Suprapubic skin (tissue), 4 donors: ENCODE results near the gene ADAP1. TPM values are rescaled to one million over a fixed set of nuclear protein-coding genes. Genes with fewer than 3 reads are reported as not detected.

Experiments
- DNase-seq, 2 donors: peaks; one replicate each; pipeline ENCODE4 v3.0.0-alpha.2; 2019; ENCODE audit warnings: low spot score in 2 of 2
- H3K27ac ChIP-seq: fragments of 200-600 bp; sonication (generic); one replicate; pipeline ENCODE4 v1.5.1; 2019
- H3K27me3 ChIP-seq: fragments of 200-600 bp; sonication (generic); one replicate; pipeline ENCODE4 v1.5.1; 2019
- H3K36me3 ChIP-seq: fragments of 200-600 bp; sonication (generic); one replicate; pipeline ENCODE4 v1.5.1; 2019
- H3K4me1 ChIP-seq: fragments of 200-600 bp; sonication (generic); one replicate; pipeline ENCODE4 v1.5.1; 2019
- H3K4me3 ChIP-seq: fragments of 200-600 bp; sonication (generic); one replicate; pipeline ENCODE4 v1.5.1; 2019; ENCODE audit warnings: mild to moderate bottlenecking
- H3K9me3 ChIP-seq: fragments of 200-600 bp; sonication (generic); one replicate; pipeline ENCODE4 v1.5.1; 2019
- EP300 ChIP-seq: sonication (generic); formaldehyde crosslinking; IDR thresholded peaks from one replicate; pipeline ENCODE4 v1.6.1; 2017; ENCODE audit warnings: antibody characterized with exemption
- POLR2A ChIP-seq, 2 donors: fragments of 450-650 bp; IDR thresholded peaks; one replicate each; pipeline ENCODE4 v1.6.1; 2017; ENCODE audit warnings: antibody characterized with exemption in 2 of 2, mild to moderate bottlenecking in 2 of 2, moderate library complexity in 2 of 2
- POLR2AphosphoS5 ChIP-seq, 3 donors: sonication (generic); formaldehyde crosslinking; IDR thresholded peaks; one replicate each; pipeline ENCODE4 v1.6.1; 2017; ENCODE audit warnings: antibody characterized with exemption in 3 of 3
- WGBS: methylation state at CpG from one replicate; pipeline ENCODE4 v1.1.5; 2018; 5-methylcytosine and 5-hydroxymethylcytosine counted together
- total RNA-seq, 4 donors: library from RNA; depleted of rRNA; stranded (reverse); fragments of >200 nt; gene quantifications; one replicate each; pipeline ENCODE4 v1.1.0, GENCODE V29; 2016
- TF ChIP-seq, protein P1 (sequence below), 2 donors: fragments of 200-600 bp in 1 of 2; fragments of 450-650 bp in 1 of 2; sonication (generic) in 1 of 2; IDR thresholded peaks; one replicate each; pipeline ENCODE4 v1.5.1; 2016 to 2019; ENCODE audit warnings: antibody characterized with exemption in 2 of 2, mild to moderate bottlenecking in 1 of 2, moderate library complexity in 1 of 2

The ADAP1 gene
- total RNA-seq, 4 donors from 2014 or later: 4.1 to 9.1 (median 6.3) TPM

- TF ChIP-seq POLR2AphosphoS5 (IDR thresholded peaks at IDR 0.05) (no peak), EP300 (no peak), POLR2A (IDR thresholded peaks at IDR 0.05) (no peak)
- TF ChIP-seq, protein P1, sequence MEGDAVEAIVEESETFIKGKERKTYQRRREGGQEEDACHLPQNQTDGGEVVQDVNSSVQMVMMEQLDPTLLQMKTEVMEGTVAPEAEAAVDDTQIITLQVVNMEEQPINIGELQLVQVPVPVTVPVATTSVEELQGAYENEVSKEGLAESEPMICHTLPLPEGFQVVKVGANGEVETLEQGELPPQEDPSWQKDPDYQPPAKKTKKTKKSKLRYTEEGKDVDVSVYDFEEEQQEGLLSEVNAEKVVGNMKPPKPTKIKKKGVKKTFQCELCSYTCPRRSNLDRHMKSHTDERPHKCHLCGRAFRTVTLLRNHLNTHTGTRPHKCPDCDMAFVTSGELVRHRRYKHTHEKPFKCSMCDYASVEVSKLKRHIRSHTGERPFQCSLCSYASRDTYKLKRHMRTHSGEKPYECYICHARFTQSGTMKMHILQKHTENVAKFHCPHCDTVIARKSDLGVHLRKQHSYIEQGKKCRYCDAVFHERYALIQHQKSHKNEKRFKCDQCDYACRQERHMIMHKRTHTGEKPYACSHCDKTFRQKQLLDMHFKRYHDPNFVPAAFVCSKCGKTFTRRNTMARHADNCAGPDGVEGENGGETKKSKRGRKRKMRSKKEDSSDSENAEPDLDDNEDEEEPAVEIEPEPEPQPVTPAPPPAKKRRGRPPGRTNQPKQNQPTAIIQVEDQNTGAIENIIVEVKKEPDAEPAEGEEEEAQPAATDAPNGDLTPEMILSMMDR (IDR thresholded peaks at IDR 0.05): no peak
- peaks cover 22% of the 10 kb centered on the region for H3K4me1 ChIP-seq
- peaks cover 8% of the 10 kb centered on the region for H3K27me3 ChIP-seq
- no peaks in the 10 kb centered on the region for H3K36me3 ChIP-seq
- 80% methylated on average over 31 of the region's 49 CpGs for WGBS
- H3K27ac ChIP-seq: no peak overlapping the region
- no peak for DNase-seq
- H3K9me3 ChIP-seq: no peaks in the 10 kb centered on the region
- no peak overlapping the region for H3K4me3 ChIP-seq
These were observed 47.1 kb downstream of the ADAP1 start for GRCh38 chr7:907158-907980.

- Histone ChIP-seq H3K9me3 (no peaks in the 10 kb centered on the region), H3K4me3 (no peak overlapping the region), H3K36me3 (no peaks in the 10 kb centered on the region), H3K27me3 (peaks cover 8% of the 10 kb centered on the region), H3K27ac (no peak overlapping the region), H3K4me1 (peaks cover 23% of the 10 kb centered on the region)
- WGBS: 61% methylated on average over 7 of the region's 10 CpGs
- DNase-seq: no peak
- TF ChIP-seq POLR2AphosphoS5 (IDR thresholded peaks at IDR 0.05) (no peak), POLR2A (IDR thresholded peaks at IDR 0.05) (no peak), EP300 (no peak)
- TF ChIP-seq, protein P1 (IDR thresholded peaks at IDR 0.05): no peak
These were observed 47.7 kb downstream of the ADAP1 start for GRCh38 chr7:906776-907157.

DNA sequence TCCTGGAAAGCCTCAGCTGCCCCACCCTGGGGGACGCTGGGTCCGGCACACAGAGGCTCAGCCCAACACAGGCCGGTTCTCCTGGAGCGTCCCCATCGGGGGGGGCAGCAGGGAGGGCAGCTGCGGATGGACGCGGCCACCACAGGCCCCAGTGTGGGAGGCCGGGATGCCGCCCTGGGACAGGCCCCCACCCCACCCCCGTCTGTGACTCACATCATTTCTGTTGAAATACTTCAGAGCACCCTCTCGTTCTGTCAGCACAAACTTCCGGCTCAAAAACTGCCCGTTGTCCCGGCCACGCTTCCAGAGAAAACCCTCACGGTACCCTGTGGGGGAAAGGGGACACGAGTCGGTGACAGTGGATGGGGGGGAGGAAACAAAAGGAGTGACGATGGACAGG is 49.6 kb downstream of the ADAP1 start:
- TF ChIP-seq EP300 (no peak), POLR2A (IDR thresholded peaks at IDR 0.05) (no peak), POLR2AphosphoS5 (IDR thresholded peaks at IDR 0.05) (no peak)
- TF ChIP-seq, protein P1 (IDR thresholded peaks at IDR 0.05): no peak
- Histone ChIP-seq H3K27ac (no peak overlapping the region), H3K9me3 (no peaks in the 10 kb centered on the region), H3K27me3 (peaks cover 8% of the 10 kb centered on the region), H3K36me3 (no peaks in the 10 kb centered on the region), H3K4me3 (peak overlapping the region; percentile 22), H3K4me1 (peaks cover 30% of the 10 kb centered on the region)
- 55% methylated on average over 12 of the region's 20 CpGs for WGBS
- DNase-seq: no peak

GRCh38 chr7:903921-904755 is 50.3 kb downstream of the ADAP1 start:
- TF ChIP-seq, protein P1 (IDR thresholded peaks at IDR 0.05): no peak
- TF ChIP-seq POLR2A (IDR thresholded peaks at IDR 0.05) (no peak), EP300 (no peak), POLR2AphosphoS5 (IDR thresholded peaks at IDR 0.05) (no peak)
- H3K4me1 ChIP-seq: peaks cover 28% of the 10 kb centered on the region
- H3K4me3 ChIP-seq: peak overlapping the region; percentile 22
- no peaks in the 10 kb centered on the region for H3K9me3 ChIP-seq
- peaks cover 8% of the 10 kb centered on the region for H3K27me3 ChIP-seq
- no peaks in the 10 kb centered on the region for H3K36me3 ChIP-seq
- WGBS: 88% methylated on average over 25 of the region's 37 CpGs
- DNase-seq: no peak
- no peak overlapping the region for H3K27ac ChIP-seq

- Histone ChIP-seq H3K4me3 (no peak overlapping the region), H3K4me1 (peaks cover 18% of the 10 kb centered on the region), H3K9me3 (no peaks in the 10 kb centered on the region), H3K27me3 (peaks cover 8% of the 10 kb centered on the region), H3K36me3 (peaks cover 4% of the 10 kb centered on the region), H3K27ac (no peak overlapping the region)
- TF ChIP-seq POLR2AphosphoS5 (IDR thresholded peaks at IDR 0.05) (no peak), EP300 (no peak), POLR2A (IDR thresholded peaks at IDR 0.05) (no peak)
- TF ChIP-seq, protein P1 (IDR thresholded peaks at IDR 0.05): no peak
- no peak for DNase-seq
- WGBS: 90% methylated on average over 22 of the region's 22 CpGs
These were observed 51.5 kb downstream of the ADAP1 start for GRCh38 chr7:902996-903395.
